Astrocyte (in vitro differentiated cells and primary cell): ENCODE results near the gene CCNL2.

Source experiments
- CTCF ChIP-seq: IDR thresholded peaks from 2 replicates; pipeline ENCODE4 v1.5.1; 2011; ENCODE audit warnings: low read depth, mild to moderate bottlenecking, inconsistent platforms, low read length, moderate library complexity; ENCODE audit not compliant: insufficient read depth
- EZH2 ChIP-seq: IDR thresholded peaks from 2 replicates; pipeline ENCODE4 v1.6.1; 2012; ENCODE audit warnings: mild to moderate bottlenecking, low read length, inconsistent platforms; ENCODE audit not compliant: insufficient read depth

- TF ChIP-seq CTCF (no peak), EZH2 (no peak)
Observed at GRCh38 chr1:1428174-1428573, 29.0 kb upstream of the CCNL2 start.
